Right atrium auricular region (tissue), 2 donors: ENCODE measurements around the gene P2RX7. TPM values are rescaled to one million over a fixed set of nuclear protein-coding genes. Genes with fewer than 3 reads are reported as not detected.

Experiments
- DNase-seq: peaks from one replicate; pipeline ENCODE4 v3.0.0-alpha.2; 2019; ENCODE audit warnings: low spot score
- H3K27ac ChIP-seq, 2 donors: fragments of 200-600 bp; sonication (generic); 1 replicate in 1 of 2; 2 replicates in 1 of 2; pipeline ENCODE4 v1.5.1; 2016 to 2019
- H3K27me3 ChIP-seq, 2 donors: fragments of 200-600 bp; sonication (generic); one replicate each; pipeline versions ENCODE4 v1.5.1 to v1.6.0; 2017 to 2019
- H3K36me3 ChIP-seq: fragments of 200-600 bp; sonication (generic); one replicate; pipeline ENCODE4 v1.5.1; 2016
- H3K4me1 ChIP-seq, 2 donors: fragments of 200-600 bp; sonication (generic); one replicate each; pipeline versions ENCODE4 v1.5.1 to v1.6.0; 2017 to 2019
- H3K4me3 ChIP-seq, 2 donors: fragments of 200-600 bp; sonication (generic); 1 replicate in 1 of 2; 2 replicates in 1 of 2; pipeline ENCODE4 v1.5.1; 2017 to 2019; ENCODE audit warnings: mild to moderate bottlenecking in 1 of 2, moderate library complexity in 1 of 2
- H3K9me3 ChIP-seq, 2 donors: fragments of 200-600 bp; sonication (generic); one replicate each; pipeline ENCODE4 v1.5.1; 2019
- CTCF ChIP-seq, 2 donors: fragments of 200-600 bp; sonication (generic); IDR thresholded peaks; one replicate each; pipeline ENCODE4 v1.5.1; 2019; ENCODE audit warnings: antibody characterized with exemption in 2 of 2
- total RNA-seq, 2 donors: library from RNA; depleted of rRNA; stranded (reverse); fragments of >200 nt; gene quantifications; one replicate each; pipeline ENCODE4 v1.1.0, GENCODE V29; 2016

Gene P2RX7
- total RNA-seq, 2 donors from 2014 or later: 1.3 to 1.9 TPM

- Histone ChIP-seq H3K36me3 (no peaks in the 10 kb centered on the region), H3K4me1 (no peaks in the 10 kb centered on the region)
- no peak for DNase-seq
Measured at GRCh38 chr12:121184425-121184824, 51.7 kb downstream of the P2RX7 start.

GRCh38 chr12:121184984-121185889 is 52.6 kb downstream of the P2RX7 start:
- Histone ChIP-seq H3K9me3 (no peaks in the 10 kb centered on the region), H3K27ac (no peak overlapping the region)
- no peak for TF ChIP-seq CTCF (IDR thresholded peaks at IDR 0.05)

More at GRCh38 chr12:121184425-121184824, 51.7 kb downstream of the P2RX7 start:
- Histone ChIP-seq H3K27me3 (no peaks in the 10 kb centered on the region), H3K4me3 (no peak overlapping the region), H3K27ac (no peak overlapping the region), H3K9me3 (no peaks in the 10 kb centered on the region)
- no peak for TF ChIP-seq CTCF (IDR thresholded peaks at IDR 0.05)

GRCh38 chr12:121186826-121187225 is 54.1 kb downstream of the P2RX7 start:
- Histone ChIP-seq H3K4me3 (no peak overlapping the region), H3K36me3 (no peaks in the 10 kb centered on the region), H3K9me3 (no peaks in the 10 kb centered on the region), H3K27ac (no peak overlapping the region), H3K27me3 (no peaks in the 10 kb centered on the region), H3K4me1 (no peaks in the 10 kb centered on the region)
- no peak for DNase-seq
- TF ChIP-seq CTCF (IDR thresholded peaks at IDR 0.05): no peak

More at GRCh38 chr12:121184984-121185889, 52.6 kb downstream of the P2RX7 start:
- Histone ChIP-seq H3K27me3 (no peaks in the 10 kb centered on the region), H3K4me1 (no peaks in the 10 kb centered on the region), H3K4me3 (no peak overlapping the region), H3K36me3 (no peaks in the 10 kb centered on the region)
- DNase-seq: no peak

GRCh38 chr12:121187501-121187900 is 54.8 kb downstream of the P2RX7 start:
- Histone ChIP-seq H3K4me3 (no peak overlapping the region), H3K4me1 (no peaks in the 10 kb centered on the region), H3K27me3 (no peaks in the 10 kb centered on the region), H3K27ac (no peak overlapping the region), H3K9me3 (no peaks in the 10 kb centered on the region), H3K36me3 (no peaks in the 10 kb centered on the region)
- no peak for DNase-seq
- TF ChIP-seq CTCF (IDR thresholded peaks at IDR 0.05): no peak

GRCh38 chr12:121188227-121188626 is 55.6 kb downstream of the P2RX7 start:
- no peaks in the 10 kb centered on the region for H3K36me3 ChIP-seq
- H3K27ac ChIP-seq: no peak overlapping the region
- DNase-seq: no peak
- no peak overlapping the region for H3K4me3 ChIP-seq
- no peaks in the 10 kb centered on the region for H3K9me3 ChIP-seq
- no peak for TF ChIP-seq CTCF (IDR thresholded peaks at IDR 0.05)
- H3K27me3 ChIP-seq: no peaks in the 10 kb centered on the region
- H3K4me1 ChIP-seq: no peaks in the 10 kb centered on the region
